Adrenal gland (tissue), 5 donors: ENCODE data around the gene ARAF.

Source experiments
- CTCF ChIP-seq, 6 experiments: fragments of 450-650 bp in 4 of 6; fragments of 200-600 bp in 2 of 6; sonication (generic) in 1 of 6; IDR thresholded peaks; 1 replicate in 5 of 6; 2 replicates in 1 of 6; pipeline versions ENCODE4 v1.5.1 to v1.8.0; 2016 to 2021; ENCODE audit warnings: antibody characterized with exemption in 6 of 6, mild to moderate bottlenecking in 2 of 6, moderate library complexity in 1 of 6
- POLR2A ChIP-seq, 2 donors: fragments of 450-650 bp; IDR thresholded peaks; one replicate each; pipeline ENCODE4 v1.6.1; 2017; ENCODE audit warnings: antibody characterized with exemption in 2 of 2, mild to moderate bottlenecking in 2 of 2, moderate library complexity in 1 of 2
- donor health status: DM: no; HTN: no; CAD: no.

- TF ChIP-seq POLR2A (IDR thresholded peaks at IDR 0.05): no peak
- TF ChIP-seq CTCF (IDR thresholded peaks at IDR 0.05): no peak
Observed at GRCh38 chrX:47611926-47612325, 50.9 kb downstream of the ARAF start.
